HG02943 (cell line): ENCODE data around the gene SRPK3.

Experiments
- ATAC-seq: cut with Tn5 transposase; IDR thresholded peaks from one replicate; pipeline ENCODE4 v1.9.1; 2021; ENCODE audit warnings: mild to moderate bottlenecking, low read depth, moderate library complexity; ENCODE audit not compliant: unreplicated experiment

SRPK3 gene

DNA sequence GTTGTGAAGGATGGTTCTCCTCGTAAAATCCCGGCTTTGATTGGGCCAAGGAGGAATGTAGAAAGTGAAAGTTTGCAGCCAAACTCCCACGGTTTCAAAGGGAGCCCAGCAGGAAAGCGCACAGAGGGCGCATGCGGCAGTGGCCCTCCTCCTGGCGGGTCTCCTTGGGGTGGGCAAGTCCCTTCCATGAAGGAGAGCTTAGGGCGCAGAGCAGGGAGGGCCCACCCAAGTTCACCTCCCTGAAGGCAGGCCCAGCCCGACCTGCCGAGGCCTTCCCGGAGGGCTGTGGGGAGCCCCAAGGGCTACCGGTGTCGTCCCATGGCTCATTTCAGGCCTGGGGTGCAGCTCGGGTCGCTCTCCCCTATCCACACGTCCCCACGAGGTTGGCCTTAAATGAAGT, 47.5 kb downstream of the SRPK3 start:
- ATAC-seq = no peak

- no peak for ATAC-seq
These were observed 48.1 kb downstream of the SRPK3 start for GRCh38 chrX:153828723-153829548.

DNA sequence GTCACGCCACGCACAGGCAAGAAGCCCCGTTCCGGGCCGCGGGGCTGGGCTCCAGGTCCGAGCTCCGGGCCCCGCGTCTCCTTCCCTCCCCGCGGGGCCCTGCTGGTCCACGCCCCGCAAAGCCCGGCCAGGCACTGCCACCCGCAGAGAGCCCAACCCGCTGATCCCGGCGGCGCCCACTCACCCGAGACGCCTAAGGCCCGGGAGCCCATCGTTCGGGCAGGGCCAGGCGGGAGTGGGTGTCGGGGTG, 48.6 kb downstream of the SRPK3 start:
- no peak for ATAC-seq

- ATAC-seq = no peak
These were observed 49.2 kb downstream of the SRPK3 start, which contains the start of gene PDZD4 for GRCh38 chrX:153829799-153830639. Gene PDZD4 (minus strand): TSS chrX:153830544. CDS start chrX:153830298, 246 bp downstream.

DNA sequence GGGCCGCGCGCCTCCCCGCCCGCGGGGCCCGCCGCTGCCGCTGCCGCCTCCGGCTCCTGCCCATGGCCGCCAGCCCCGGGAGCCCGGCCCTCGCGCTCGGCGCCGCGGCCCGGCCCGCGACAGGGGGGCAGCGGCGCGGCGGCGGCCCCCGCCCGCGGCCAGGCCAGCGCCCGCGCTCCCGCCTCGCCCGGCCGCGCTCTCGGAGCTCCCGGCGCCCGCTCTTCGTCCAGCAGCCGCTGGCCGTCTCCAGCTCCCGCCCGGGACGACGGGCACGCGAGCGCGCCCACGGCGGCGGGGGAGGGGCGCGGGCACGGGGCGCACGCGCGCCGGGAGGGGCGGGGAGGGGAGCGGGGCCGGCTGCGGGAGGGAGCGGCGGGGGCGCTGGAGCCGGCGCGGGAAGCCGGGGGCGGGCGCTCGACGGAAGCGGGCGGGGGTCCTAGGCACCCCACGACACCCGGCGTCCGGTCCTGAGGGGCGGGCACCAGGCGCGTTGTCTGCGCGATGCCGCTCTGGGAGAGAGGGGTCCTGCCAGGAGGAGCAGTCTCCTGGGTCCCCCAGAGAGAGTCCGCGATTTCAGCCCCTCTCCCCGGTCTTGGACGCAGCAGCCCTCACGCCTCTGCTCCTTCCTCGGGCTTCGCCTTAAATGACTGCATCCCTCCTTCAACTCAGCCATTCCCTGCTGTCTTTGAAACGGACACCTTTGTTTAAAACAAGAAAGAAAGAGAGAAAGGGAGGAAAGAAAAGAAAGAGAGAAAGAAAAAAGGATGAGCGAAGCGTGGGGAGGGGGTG, 50.0 kb downstream of the SRPK3 start:
- ATAC-seq = no peak

DNA sequence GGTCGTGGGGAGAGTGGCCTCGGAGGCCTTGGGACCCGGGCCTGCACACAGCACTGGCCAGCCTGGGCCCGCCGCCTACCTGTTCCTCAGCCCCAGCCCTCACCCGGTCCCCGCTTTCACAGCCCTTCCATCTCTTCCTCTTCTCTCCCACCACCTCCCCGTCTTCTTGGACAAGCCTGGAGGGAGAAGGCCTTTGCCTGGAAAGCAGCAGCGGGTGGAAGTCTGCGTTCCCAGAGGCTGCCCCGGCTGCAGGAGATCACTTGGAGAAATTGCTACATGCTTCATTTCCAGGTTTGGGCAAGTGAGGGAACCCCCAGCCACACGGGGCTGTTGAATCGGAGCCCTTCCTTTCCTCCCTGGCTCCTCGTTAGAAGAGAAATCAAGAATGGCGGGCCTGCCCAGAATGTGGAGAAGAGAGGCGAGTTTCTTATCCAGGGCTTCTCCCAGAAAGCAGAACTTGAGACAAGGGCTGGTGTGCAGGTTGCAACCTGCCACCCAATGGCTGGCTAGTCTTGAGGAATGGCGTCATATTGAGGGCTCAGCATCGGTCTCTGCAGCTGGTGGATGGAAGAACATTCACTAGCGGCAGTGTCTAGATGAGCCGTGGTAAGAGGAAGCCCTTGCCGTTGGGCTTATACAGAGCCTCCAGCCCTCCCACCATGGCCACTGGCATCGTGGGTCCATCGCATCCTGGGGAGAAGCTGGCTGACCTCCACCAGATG, 50.7 kb downstream of the SRPK3 start:
- ATAC-seq = no peak

GRCh38 chrX:153832728-153833127, 51.9 kb downstream of the SRPK3 start:
- no peak for ATAC-seq
